ENCODE data around the gene PCIF1.

- peak in 1 of 2 donors; percentile 35 for TF ChIP-seq CTCF (IDR thresholded peaks at IDR 0.05; ENCODE audit: extremely low read depth in 1 of 2, insufficient read depth in 1 of 2, low read depth in 1 of 2, low read length in 2 of 2)
- no peak for TF ChIP-seq POLR2AphosphoS5 (IDR thresholded peaks at IDR 0.05; ENCODE audit: insufficient read depth, low read depth, low read length)
- no peak for TF ChIP-seq POLR2A (IDR thresholded peaks at IDR 0.05; ENCODE audit: low read depth, low read length)
- TF ChIP-seq GATA2 (IDR thresholded peaks at IDR 0.05; ENCODE audit: insufficient read depth, insufficient read length, low read depth, low read length) = no peak
- TF ChIP-seq MYC (IDR thresholded peaks at IDR 0.05; ENCODE audit: low read depth, low read length) = no peak
- TF ChIP-seq JUN (IDR thresholded peaks at IDR 0.05; ENCODE audit: borderline replicate concordance, insufficient read depth, insufficient read length, low read depth) = no peak
- TF ChIP-seq FOS (IDR thresholded peaks at IDR 0.05; ENCODE audit: borderline replicate concordance, insufficient read depth, low read length) = no peak
- TF ChIP-seq MAX (IDR thresholded peaks at IDR 0.05; ENCODE audit: insufficient read depth, insufficient read length) = no peak
Observed at GRCh38 chr20:45933266-45934045, 1.0 kb upstream of the PCIF1 start.
